C4-2B (cell line): ENCODE results near the gene C10orf67.

Experiments
- ZFX ChIP-seq: fragments of 450-650 bp; IDR thresholded peaks from 2 replicates; pipeline ENCODE4 v1.6.1; 2017
- TF ChIP-seq, protein P1 (sequence below): fragments of 450-650 bp; conservative IDR thresholded peaks from 2 replicates; pipeline ENCODE4 v1.5.1; 2017; ENCODE audit warnings: mild to moderate bottlenecking

DNA sequence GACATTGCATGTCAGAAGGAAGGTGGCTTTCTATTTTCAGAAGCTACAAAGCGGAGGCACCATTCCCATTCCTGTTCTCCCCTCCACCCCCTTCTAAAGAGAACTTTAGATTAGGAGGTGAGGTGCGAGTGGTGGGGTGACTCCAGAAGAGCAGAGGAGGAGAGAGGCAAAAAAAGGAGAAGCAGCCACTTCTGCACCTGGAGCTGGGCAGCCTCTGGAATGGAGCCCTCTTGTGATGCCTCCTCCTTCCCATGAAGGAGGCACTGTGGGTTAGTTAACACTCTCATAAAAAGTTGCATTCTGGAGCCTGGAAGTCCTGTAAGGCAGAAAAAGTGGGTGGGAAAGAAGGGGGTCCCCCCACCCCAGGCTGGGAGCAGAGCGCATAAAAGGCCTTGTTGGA lies 147.7 kb downstream of the C10orf67 start:
- TF ChIP-seq, protein P1, sequence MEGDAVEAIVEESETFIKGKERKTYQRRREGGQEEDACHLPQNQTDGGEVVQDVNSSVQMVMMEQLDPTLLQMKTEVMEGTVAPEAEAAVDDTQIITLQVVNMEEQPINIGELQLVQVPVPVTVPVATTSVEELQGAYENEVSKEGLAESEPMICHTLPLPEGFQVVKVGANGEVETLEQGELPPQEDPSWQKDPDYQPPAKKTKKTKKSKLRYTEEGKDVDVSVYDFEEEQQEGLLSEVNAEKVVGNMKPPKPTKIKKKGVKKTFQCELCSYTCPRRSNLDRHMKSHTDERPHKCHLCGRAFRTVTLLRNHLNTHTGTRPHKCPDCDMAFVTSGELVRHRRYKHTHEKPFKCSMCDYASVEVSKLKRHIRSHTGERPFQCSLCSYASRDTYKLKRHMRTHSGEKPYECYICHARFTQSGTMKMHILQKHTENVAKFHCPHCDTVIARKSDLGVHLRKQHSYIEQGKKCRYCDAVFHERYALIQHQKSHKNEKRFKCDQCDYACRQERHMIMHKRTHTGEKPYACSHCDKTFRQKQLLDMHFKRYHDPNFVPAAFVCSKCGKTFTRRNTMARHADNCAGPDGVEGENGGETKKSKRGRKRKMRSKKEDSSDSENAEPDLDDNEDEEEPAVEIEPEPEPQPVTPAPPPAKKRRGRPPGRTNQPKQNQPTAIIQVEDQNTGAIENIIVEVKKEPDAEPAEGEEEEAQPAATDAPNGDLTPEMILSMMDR = no peak
- TF ChIP-seq ZFX = no peak
